Kidney capillary endothelial cell (primary cell): ENCODE measurements around the gene TYW5.
A peak's percentile ranks its signal among the peaks of the same experiment; 100 is the strongest.
"Not testable (repeated sequence)": the region's sequence is repeated elsewhere in the genome, so short reads cannot be mapped to it uniquely, and the experiment has no call there.

Experiments used
- DNase-seq: peaks from one replicate; pipeline ENCODE4 v3.0.0-alpha.2; 2018; ENCODE audit warnings: low spot score

The TYW5 gene

GRCh38 chr2:199914372-199914958 is 40.8 kb downstream of the TYW5 start:
- no peak for DNase-seq

GRCh38 chr2:199912553-199913114 is 42.7 kb downstream of the TYW5 start:
- DNase-seq: not testable (repeated sequence)

GRCh38 chr2:199911877-199912161 is 43.5 kb downstream of the TYW5 start:
- no peak for DNase-seq

- peak; percentile 92 for DNase-seq
Measured at GRCh38 chr2:199911052-199911876, 44.0 kb downstream of the TYW5 start, which contains the start of gene C2orf69. C2orf69 (plus strand) TSS chr2:199911293; CDS start chr2:199911439, 146 bp downstream.

- no peak for DNase-seq
Measured at GRCh38 chr2:199910338-199911051, 44.8 kb downstream of the TYW5 start.

GRCh38 chr2:199907008-199907714 is 48.1 kb downstream of the TYW5 start:
- no peak for DNase-seq

GRCh38 chr2:199903111-199903510 is 52.2 kb downstream of the TYW5 start:
- DNase-seq: no peak

- no peak for DNase-seq
Measured at GRCh38 chr2:199902486-199903110, 52.7 kb downstream of the TYW5 start.

- DNase-seq: no peak
Measured at GRCh38 chr2:199901942-199902341, 53.3 kb downstream of the TYW5 start.

GRCh38 chr2:199896617-199897016 is 58.7 kb downstream of the TYW5 start:
- DNase-seq: no peak

- no peak for DNase-seq
Measured at GRCh38 chr2:199895406-199895805, 59.9 kb downstream of the TYW5 start.

GRCh38 chr2:199883474-199884212 is 71.6 kb downstream of the TYW5 start:
- DNase-seq: no peak

- DNase-seq: no peak
Measured at GRCh38 chr2:199882667-199883066, 72.6 kb downstream of the TYW5 start.
